ENCODE data around the gene TANC1.

The TANC1 gene

GRCh38 chr2:159224061-159224813, 255.8 kb downstream of the TANC1 start:
- H3K4me3 Mint-ChIP-seq: no peak overlapping the region
- ATAC-seq: no peak

GRCh38 chr2:159225025-159226016, 256.9 kb downstream of the TANC1 start:
- no peak overlapping the region for H3K4me3 Mint-ChIP-seq
- no peaks in the 10 kb centered on the region for H3K9me3 Mint-ChIP-seq
- no peaks in the 10 kb centered on the region for H3K36me3 Mint-ChIP-seq
- ATAC-seq (no peak), DNase-seq (ENCODE audit: low spot score in 2 of 2) (peak in 1 of 2 donors; percentile 29)
- H3K4me1 Mint-ChIP-seq: peaks cover 33% of the 10 kb centered on the region
- H3K27ac Mint-ChIP-seq: peak overlapping the region; percentile 50

More at GRCh38 chr2:159224061-159224813, 255.8 kb downstream of the TANC1 start:
- DNase-seq (ENCODE audit: low spot score in 2 of 2): peak in 1 of 2 donors; percentile 35
- Mint-ChIP-seq H3K4me1 (peaks cover 33% of the 10 kb centered on the region), H3K27ac (peak overlapping the region; percentile 50), H3K36me3 (no peaks in the 10 kb centered on the region), H3K9me3 (no peaks in the 10 kb centered on the region)

- H3K9me3 Mint-ChIP-seq: no peaks in the 10 kb centered on the region
- H3K4me1 Mint-ChIP-seq: peaks cover 33% of the 10 kb centered on the region
- no peak overlapping the region for H3K4me3 Mint-ChIP-seq
- peak in 1 of 2 donors; percentile 58 for DNase-seq (ENCODE audit: low spot score in 2 of 2)
- ATAC-seq: peak; percentile 99
- peak overlapping the region; percentile 48 for H3K27ac Mint-ChIP-seq
- no peaks in the 10 kb centered on the region for H3K36me3 Mint-ChIP-seq
These were observed 257.6 kb downstream of the TANC1 start for GRCh38 chr2:159226059-159226461.

- H3K4me3 Mint-ChIP-seq: no peak overlapping the region
- no peaks in the 10 kb centered on the region for H3K9me3 Mint-ChIP-seq
- no peak for ATAC-seq
- no peaks in the 10 kb centered on the region for H3K36me3 Mint-ChIP-seq
- peak overlapping the region; percentile 48 for H3K27ac Mint-ChIP-seq
- no peak for DNase-seq (ENCODE audit: low spot score in 2 of 2)
- peaks cover 33% of the 10 kb centered on the region for H3K4me1 Mint-ChIP-seq
These were observed 258.4 kb downstream of the TANC1 start for GRCh38 chr2:159226608-159227385.

GRCh38 chr2:159227467-159227866, 259.0 kb downstream of the TANC1 start:
- DNase-seq (ENCODE audit: low spot score in 2 of 2) (no peak), ATAC-seq (peak; percentile 46)
- Mint-ChIP-seq H3K4me1 (peaks cover 33% of the 10 kb centered on the region), H3K9me3 (no peaks in the 10 kb centered on the region), H3K27ac (no peak overlapping the region), H3K4me3 (no peak overlapping the region), H3K36me3 (no peaks in the 10 kb centered on the region)

- H3K4me3 Mint-ChIP-seq: no peak overlapping the region
- no peak for ATAC-seq
- H3K9me3 Mint-ChIP-seq: no peaks in the 10 kb centered on the region
- no peak for DNase-seq (ENCODE audit: low spot score in 2 of 2)
- H3K4me1 Mint-ChIP-seq: peaks cover 33% of the 10 kb centered on the region
- H3K27ac Mint-ChIP-seq: no peak overlapping the region
- H3K36me3 Mint-ChIP-seq: peaks cover under 1% of the 10 kb centered on the region
These were observed 259.7 kb downstream of the TANC1 start for GRCh38 chr2:159228081-159228581.

GRCh38 chr2:159229476-159230144, 261.2 kb downstream of the TANC1 start:
- Mint-ChIP-seq H3K9me3 (no peaks in the 10 kb centered on the region), H3K4me3 (no peak overlapping the region), H3K27ac (no peak overlapping the region), H3K36me3 (peaks cover 6% of the 10 kb centered on the region), H3K4me1 (peaks cover 27% of the 10 kb centered on the region)
- DNase-seq (ENCODE audit: low spot score in 2 of 2) (no peak), ATAC-seq (no peak)

GRCh38 chr2:159230145-159230877, 261.9 kb downstream of the TANC1 start:
- no peak overlapping the region for H3K4me3 Mint-ChIP-seq
- peaks cover 20% of the 10 kb centered on the region for H3K4me1 Mint-ChIP-seq
- DNase-seq (ENCODE audit: low spot score in 2 of 2) (no peak), ATAC-seq (no peak)
- H3K9me3 Mint-ChIP-seq: no peaks in the 10 kb centered on the region
- H3K36me3 Mint-ChIP-seq: peaks cover 12% of the 10 kb centered on the region
- no peak overlapping the region for H3K27ac Mint-ChIP-seq

GRCh38 chr2:159232456-159233170, 264.2 kb downstream of the TANC1 start:
- ATAC-seq (no peak), DNase-seq (ENCODE audit: low spot score in 2 of 2) (no peak)
- Mint-ChIP-seq H3K4me3 (no peak overlapping the region), H3K9me3 (no peaks in the 10 kb centered on the region), H3K27ac (no peak overlapping the region), H3K36me3 (peaks cover 31% of the 10 kb centered on the region), H3K4me1 (peaks cover 3% of the 10 kb centered on the region)

GRCh38 chr2:159234868-159235267, 266.4 kb downstream of the TANC1 start:
- Mint-ChIP-seq H3K27ac (no peak overlapping the region), H3K36me3 (peaks cover 34% of the 10 kb centered on the region), H3K4me3 (no peak overlapping the region), H3K9me3 (no peaks in the 10 kb centered on the region), H3K4me1 (no peaks in the 10 kb centered on the region)
- ATAC-seq (no peak), DNase-seq (ENCODE audit: low spot score in 2 of 2) (no peak)

- Mint-ChIP-seq H3K4me3 (no peak overlapping the region), H3K4me1 (no peaks in the 10 kb centered on the region), H3K9me3 (peaks cover 3% of the 10 kb centered on the region), H3K36me3 (peaks cover 25% of the 10 kb centered on the region), H3K27ac (no peak overlapping the region)
- ATAC-seq (no peak), DNase-seq (ENCODE audit: low spot score in 2 of 2) (no peak)
These were observed 275.1 kb downstream of the TANC1 start for GRCh38 chr2:159243529-159243928.

- no peak overlapping the region for H3K27ac Mint-ChIP-seq
- H3K4me1 Mint-ChIP-seq: no peaks in the 10 kb centered on the region
- peaks cover 28% of the 10 kb centered on the region for H3K36me3 Mint-ChIP-seq
- H3K9me3 Mint-ChIP-seq: peaks cover 3% of the 10 kb centered on the region
- H3K4me3 Mint-ChIP-seq: no peak overlapping the region
- ATAC-seq (no peak), DNase-seq (ENCODE audit: low spot score in 2 of 2) (no peak)
These were observed 278.0 kb downstream of the TANC1 start for GRCh38 chr2:159246325-159246988.

Data from stimulated activated effector memory CD8-positive, alpha-beta T cell treated with anti-CD3 and anti-CD28 coated beads, Interleukin-12 subunit alpha, Interleukin-12 subunit beta, amount 100 ng/mL, for 72 hours (primary cell).